Loucy (cell line): ENCODE measurements around the gene TCERG1.

Source experiments
- H2AFZ ChIP-seq: fragments of 200-600 bp; sonication (generic); 2 replicates; pipeline ENCODE4 v1.6.0; 2016; ENCODE audit warnings: antibody characterized with exemption, mild to moderate bottlenecking, low read length, moderate library complexity
- H3F3A ChIP-seq: fragments of 200-600 bp; 2 replicates; pipeline ENCODE4 v1.6.0; 2016; ENCODE audit warnings: antibody characterized with exemption, low read depth, mild to moderate bottlenecking
- H3K27me3 ChIP-seq: fragments of 200-600 bp; sonication (generic); 2 replicates; pipeline ENCODE4 v1.6.1; 2014; ENCODE audit warnings: low read length, mild to moderate bottlenecking; ENCODE audit not compliant: insufficient read depth, poor library complexity, severe bottlenecking
- H3K36me3 ChIP-seq: fragments of 200-600 bp; sonication (generic); 2 replicates; pipeline ENCODE4 v1.6.1; 2016; ENCODE audit warnings: low read length; ENCODE audit not compliant: insufficient read depth
- H3K4me1 ChIP-seq: fragments of 200-600 bp; sonication (generic); 2 replicates; pipeline ENCODE4 v1.5.1; 2014; ENCODE audit warnings: low read length, mild to moderate bottlenecking; ENCODE audit not compliant: insufficient read depth, poor library complexity, severe bottlenecking
- H3K4me2 ChIP-seq: fragments of 200-600 bp; sonication (generic); 2 replicates; pipeline ENCODE4 v1.6.0; 2014; ENCODE audit warnings: antibody characterized with exemption, low read length, low read depth, mild to moderate bottlenecking; ENCODE audit not compliant: poor library complexity, severe bottlenecking
- H3K4me3 ChIP-seq: fragments of 200-600 bp; sonication (generic); 2 replicates; pipeline ENCODE4 v1.5.1; 2014; ENCODE audit warnings: low read length, mild to moderate bottlenecking, mixed read lengths; ENCODE audit not compliant: poor library complexity, severe bottlenecking
- H3K79me2 ChIP-seq: fragments of 200-600 bp; sonication (generic); 2 replicates; pipeline ENCODE4 v1.6.1; 2014; ENCODE audit warnings: low read length; ENCODE audit not compliant: insufficient read depth
- H3K9ac ChIP-seq: fragments of 200-600 bp; sonication (generic); 2 replicates; pipeline ENCODE4 v1.6.0; 2014; ENCODE audit warnings: mild to moderate bottlenecking, low read depth, low read length, moderate library complexity; ENCODE audit not compliant: poor library complexity, severe bottlenecking
- H3K9me2 ChIP-seq: fragments of 200-600 bp; sonication (generic); replicated peaks from 2 replicates; pipeline ENCODE4 v1.6.1; 2016; ENCODE audit warnings: low read depth, low read length, mixed read lengths
- H3K9me3 ChIP-seq: fragments of 200-600 bp; sonication (generic); 2 replicates; pipeline ENCODE4 v1.6.1; 2014; ENCODE audit warnings: mild to moderate bottlenecking, antibody characterized with exemption, low read length, low read depth; ENCODE audit not compliant: insufficient read depth
- H4K20me1 ChIP-seq: fragments of 200-600 bp; sonication (generic); 2 replicates; pipeline ENCODE4 v1.6.0; 2014; ENCODE audit warnings: antibody characterized with exemption, low read length, mild to moderate bottlenecking; ENCODE audit not compliant: insufficient read depth, poor library complexity, severe bottlenecking
- EZH2phosphoT487 ChIP-seq: fragments of 200-600 bp; IDR thresholded peaks from 2 replicates; pipeline ENCODE4 v1.6.1; 2018; ENCODE audit warnings: antibody characterized with exemption, mild to moderate bottlenecking, moderate library complexity, borderline replicate concordance
- TF ChIP-seq, protein P1 (sequence below): fragments of 200-600 bp; sonication (generic); conservative IDR thresholded peaks from 2 replicates; pipeline ENCODE4 v1.5.1; 2014; ENCODE audit warnings: mild to moderate bottlenecking, antibody characterized with exemption, low read length

Gene TCERG1

GRCh38 chr5:146523698-146524097 is 76.6 kb downstream of the TCERG1 start:
- TF ChIP-seq EZH2phosphoT487: no peak
- TF ChIP-seq, protein P1, sequence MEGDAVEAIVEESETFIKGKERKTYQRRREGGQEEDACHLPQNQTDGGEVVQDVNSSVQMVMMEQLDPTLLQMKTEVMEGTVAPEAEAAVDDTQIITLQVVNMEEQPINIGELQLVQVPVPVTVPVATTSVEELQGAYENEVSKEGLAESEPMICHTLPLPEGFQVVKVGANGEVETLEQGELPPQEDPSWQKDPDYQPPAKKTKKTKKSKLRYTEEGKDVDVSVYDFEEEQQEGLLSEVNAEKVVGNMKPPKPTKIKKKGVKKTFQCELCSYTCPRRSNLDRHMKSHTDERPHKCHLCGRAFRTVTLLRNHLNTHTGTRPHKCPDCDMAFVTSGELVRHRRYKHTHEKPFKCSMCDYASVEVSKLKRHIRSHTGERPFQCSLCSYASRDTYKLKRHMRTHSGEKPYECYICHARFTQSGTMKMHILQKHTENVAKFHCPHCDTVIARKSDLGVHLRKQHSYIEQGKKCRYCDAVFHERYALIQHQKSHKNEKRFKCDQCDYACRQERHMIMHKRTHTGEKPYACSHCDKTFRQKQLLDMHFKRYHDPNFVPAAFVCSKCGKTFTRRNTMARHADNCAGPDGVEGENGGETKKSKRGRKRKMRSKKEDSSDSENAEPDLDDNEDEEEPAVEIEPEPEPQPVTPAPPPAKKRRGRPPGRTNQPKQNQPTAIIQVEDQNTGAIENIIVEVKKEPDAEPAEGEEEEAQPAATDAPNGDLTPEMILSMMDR: no peak
- Histone ChIP-seq H3K9me3 (no peaks in the 10 kb centered on the region), H3F3A (no peaks in the 10 kb centered on the region), H3K9me2 (no peaks in the 10 kb centered on the region), H3K4me3 (no peak overlapping the region), H3K9ac (no peak overlapping the region), H3K4me2 (no peak overlapping the region), H3K79me2 (no peaks in the 10 kb centered on the region), H4K20me1 (no peaks in the 10 kb centered on the region), H3K4me1 (no peaks in the 10 kb centered on the region), H3K27me3 (no peaks in the 10 kb centered on the region), H2AFZ (no peak overlapping the region), H3K36me3 (no peaks in the 10 kb centered on the region)

DNA sequence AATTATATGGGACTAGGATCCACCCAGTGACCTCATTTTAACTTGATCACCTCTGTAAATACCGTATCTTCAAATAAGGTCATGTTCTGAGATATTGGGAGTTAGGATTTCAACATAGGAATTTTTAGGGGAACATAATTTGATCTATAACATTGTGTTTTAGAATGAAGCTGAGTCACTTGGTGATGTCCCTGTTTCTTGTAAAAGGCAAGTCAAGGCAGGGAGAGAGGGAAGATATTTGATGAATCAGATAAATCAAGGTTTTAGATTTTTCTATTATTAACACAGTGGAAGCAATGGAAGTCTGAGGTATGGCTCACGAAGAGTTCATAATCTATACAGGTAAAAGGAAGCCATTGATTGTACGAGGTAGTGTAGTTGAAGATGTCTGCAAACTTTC is 80.7 kb downstream of the TCERG1 start:
- Histone ChIP-seq H3K9me3 (no peaks in the 10 kb centered on the region), H3K4me2 (no peak overlapping the region), H3F3A (no peaks in the 10 kb centered on the region), H2AFZ (no peak overlapping the region), H3K4me3 (no peak overlapping the region), H3K79me2 (no peaks in the 10 kb centered on the region), H3K9ac (no peak overlapping the region), H3K36me3 (no peaks in the 10 kb centered on the region), H3K27me3 (no peaks in the 10 kb centered on the region), H3K4me1 (no peaks in the 10 kb centered on the region), H4K20me1 (no peaks in the 10 kb centered on the region), H3K9me2 (no peaks in the 10 kb centered on the region)
- no peak for TF ChIP-seq EZH2phosphoT487

GRCh38 chr5:146528236-146528635 is 81.1 kb downstream of the TCERG1 start:
- Histone ChIP-seq H4K20me1 (no peaks in the 10 kb centered on the region), H3K9ac (no peak overlapping the region), H3K4me3 (no peak overlapping the region), H3K9me3 (no peaks in the 10 kb centered on the region), H3K4me1 (no peaks in the 10 kb centered on the region), H3K36me3 (no peaks in the 10 kb centered on the region), H3K4me2 (no peak overlapping the region), H2AFZ (no peak overlapping the region), H3K79me2 (no peaks in the 10 kb centered on the region), H3F3A (no peaks in the 10 kb centered on the region), H3K9me2 (no peaks in the 10 kb centered on the region), H3K27me3 (no peaks in the 10 kb centered on the region)
- TF ChIP-seq EZH2phosphoT487: no peak
- TF ChIP-seq, protein P1: peak; percentile 61

DNA sequence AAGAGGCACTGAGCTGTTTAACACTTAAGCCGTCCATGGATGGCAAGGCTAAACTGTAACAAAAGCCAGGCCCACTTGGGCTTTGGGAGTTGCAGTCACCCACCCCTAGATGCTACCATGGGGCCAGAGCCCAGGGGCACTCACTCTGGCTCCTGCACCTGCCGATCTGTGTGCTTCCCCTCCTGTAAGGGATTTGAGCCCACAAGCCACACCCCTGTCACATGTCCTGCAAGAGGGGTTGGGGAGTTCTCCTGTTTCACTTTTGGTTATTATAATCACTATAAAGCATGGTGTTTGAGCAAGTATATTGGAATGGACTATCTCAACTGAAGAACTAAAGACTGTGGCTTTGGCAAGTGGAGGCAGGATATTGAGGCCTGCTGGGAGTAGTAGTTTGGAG is 82.9 kb downstream of the TCERG1 start:
- H3K4me2 ChIP-seq: peak overlapping the region; percentile 28

More for the DNA sequence above, 82.9 kb downstream of the TCERG1 start:
- Histone ChIP-seq H3K4me3 (no peak overlapping the region), H3K27me3 (no peaks in the 10 kb centered on the region), H4K20me1 (no peaks in the 10 kb centered on the region), H3K9me2 (no peaks in the 10 kb centered on the region), H3K4me1 (no peaks in the 10 kb centered on the region), H3K9ac (no peak overlapping the region), H3K9me3 (no peaks in the 10 kb centered on the region), H3K36me3 (no peaks in the 10 kb centered on the region), H3K79me2 (no peaks in the 10 kb centered on the region), H3F3A (no peaks in the 10 kb centered on the region), H2AFZ (peak overlapping the region; percentile 38)
- TF ChIP-seq, protein P1: no peak
- TF ChIP-seq EZH2phosphoT487: no peak
